GM10847 (cell line): ENCODE measurements around the gene C20orf202.

Experiments
- POLR2A ChIP-seq: IDR thresholded peaks from 2 replicates; pipeline ENCODE4 v1.6.1; 2011; ENCODE audit not compliant: insufficient read length; ENCODE audit errors: extremely low read depth

C20orf202 gene

GRCh38 chr20:1202762-1203504, at the start of gene C20orf202:
Gene C20orf202 (plus strand): TSS chr20:1203454. CDS start chr20:1203586, 132 bp downstream.
- TF ChIP-seq POLR2A = no peak

DNA sequence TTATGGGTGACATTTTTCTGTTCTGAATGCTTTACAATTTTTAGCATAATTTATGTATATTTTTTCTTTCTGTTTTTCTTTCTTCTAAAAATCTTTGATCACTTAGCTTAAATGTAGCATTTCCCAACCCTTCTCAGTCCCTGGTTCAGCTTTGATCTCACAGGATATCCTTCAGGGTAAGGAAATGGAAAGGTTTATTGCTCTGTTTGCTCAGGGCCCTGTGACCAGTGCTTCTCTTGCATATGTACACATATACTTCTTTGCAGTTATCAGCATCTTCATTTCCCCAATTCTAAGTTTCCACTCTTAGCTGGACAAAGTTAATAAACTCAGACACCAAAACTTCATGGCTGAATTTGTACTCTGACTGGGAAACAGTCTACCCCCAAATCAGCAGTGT, 49.0 kb upstream of the C20orf202 start:
- TF ChIP-seq POLR2A = no peak

GRCh38 chr20:1154691-1155090, 48.6 kb upstream of the C20orf202 start:
- no peak for TF ChIP-seq POLR2A

- TF ChIP-seq POLR2A = no peak
Measured at GRCh38 chr20:1155342-1155741, 47.9 kb upstream of the C20orf202 start.

GRCh38 chr20:1160496-1160895, 42.8 kb upstream of the C20orf202 start:
- no peak for TF ChIP-seq POLR2A

- TF ChIP-seq POLR2A = no peak
Measured at GRCh38 chr20:1160991-1161390, 42.3 kb upstream of the C20orf202 start.

GRCh38 chr20:1163105-1163504, 40.1 kb upstream of the C20orf202 start:
- no peak for TF ChIP-seq POLR2A

- TF ChIP-seq POLR2A = no peak
Measured at GRCh38 chr20:1163653-1164052, 39.6 kb upstream of the C20orf202 start.

GRCh38 chr20:1164871-1165270, 38.4 kb upstream of the C20orf202 start:
- no peak for TF ChIP-seq POLR2A

DNA sequence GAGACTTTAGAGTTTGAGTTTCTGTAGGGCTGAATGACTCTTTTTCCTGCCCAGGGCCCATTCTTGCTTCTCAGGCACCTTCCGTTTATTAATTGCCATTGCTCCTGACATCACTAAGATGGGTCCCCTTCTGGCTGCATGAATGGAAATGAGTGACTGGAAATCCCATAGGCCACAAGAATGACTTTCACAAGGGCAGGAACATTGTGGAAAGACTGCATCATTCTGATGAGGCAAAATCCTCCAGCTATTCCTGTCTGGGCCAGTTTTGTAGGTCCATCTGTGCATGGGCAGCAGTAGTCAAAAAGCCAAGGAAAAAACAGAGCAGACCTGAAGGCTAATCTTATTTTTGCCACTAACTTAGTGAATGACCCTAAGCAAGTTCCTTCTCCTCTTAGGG, 37.7 kb upstream of the C20orf202 start:
- TF ChIP-seq POLR2A = no peak

DNA sequence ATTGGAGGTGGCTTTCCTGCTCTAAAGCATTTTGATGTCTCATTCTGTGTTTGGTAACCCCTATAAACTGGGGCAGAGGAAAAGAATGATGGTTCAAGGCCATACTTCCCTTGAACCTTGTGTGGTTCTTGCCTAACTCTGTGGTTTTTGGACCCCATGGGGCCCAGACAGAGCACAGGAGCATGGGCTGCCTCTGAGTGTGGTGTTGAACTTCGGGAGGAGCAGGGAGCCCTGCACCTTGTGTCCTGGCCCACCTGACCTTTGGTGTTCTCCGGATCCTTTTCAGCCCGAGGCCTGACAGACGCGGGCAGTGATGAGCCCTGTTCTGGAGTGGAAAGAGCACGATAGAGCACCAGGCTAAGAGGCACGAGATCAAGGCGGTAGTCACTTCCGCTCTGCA, 37.3 kb upstream of the C20orf202 start:
- TF ChIP-seq POLR2A = no peak

GRCh38 chr20:1166948-1167720, 36.1 kb upstream of the C20orf202 start:
- no peak for TF ChIP-seq POLR2A

DNA sequence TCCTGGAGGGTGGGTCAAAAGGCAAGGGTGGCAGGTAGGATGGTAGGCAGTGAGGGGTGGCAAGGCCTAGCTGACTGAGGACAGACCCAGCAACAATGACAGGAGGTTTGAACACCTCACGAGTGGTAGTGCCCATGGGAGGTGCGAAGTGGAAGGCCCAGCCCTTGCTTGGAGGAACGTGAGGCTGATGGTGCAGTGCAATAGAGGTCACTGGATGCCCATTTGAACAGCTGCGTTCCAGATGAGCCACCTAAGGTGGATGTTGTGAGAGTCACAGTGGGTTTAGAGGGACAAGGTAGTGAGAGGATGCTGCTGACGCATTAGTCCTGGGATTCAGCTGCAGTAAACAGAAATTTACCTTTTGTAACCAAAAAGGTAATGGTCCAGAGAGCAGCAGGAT, 34.0 kb upstream of the C20orf202 start:
- no peak for TF ChIP-seq POLR2A

DNA sequence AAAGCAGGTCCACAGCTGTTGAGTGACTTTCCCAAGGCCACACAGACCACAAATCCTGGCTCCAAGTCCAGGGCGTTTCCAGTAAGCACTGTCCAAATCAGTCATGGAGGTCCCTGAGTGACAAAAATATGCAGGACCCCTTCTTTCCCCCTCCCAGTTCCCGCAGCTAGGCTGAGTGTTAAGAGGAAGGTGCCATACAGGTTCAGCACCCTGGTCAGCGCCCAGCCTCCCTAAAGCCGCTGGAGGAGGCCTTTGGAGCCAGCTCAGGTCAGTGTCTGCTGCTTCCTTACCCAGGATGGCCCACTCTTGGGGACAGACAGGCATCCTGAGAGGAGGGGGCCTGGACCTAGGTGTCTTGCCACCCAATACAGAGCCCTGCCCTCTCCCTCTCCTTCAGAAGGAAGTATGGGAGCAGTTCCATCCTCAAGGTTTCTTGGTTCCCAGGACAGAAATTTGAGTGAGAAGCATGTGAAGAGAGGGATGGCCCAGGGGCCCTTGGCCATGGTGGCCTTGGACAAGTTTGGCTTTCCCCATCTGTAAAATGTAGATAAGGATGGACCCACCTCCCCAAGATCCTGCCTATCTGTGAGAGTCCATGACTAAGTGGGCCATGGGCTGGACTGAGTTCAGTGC, 31.7 kb upstream of the C20orf202 start:
- TF ChIP-seq POLR2A = no peak

- TF ChIP-seq POLR2A = no peak
Measured at GRCh38 chr20:1173698-1174097, 29.6 kb upstream of the C20orf202 start.

DNA sequence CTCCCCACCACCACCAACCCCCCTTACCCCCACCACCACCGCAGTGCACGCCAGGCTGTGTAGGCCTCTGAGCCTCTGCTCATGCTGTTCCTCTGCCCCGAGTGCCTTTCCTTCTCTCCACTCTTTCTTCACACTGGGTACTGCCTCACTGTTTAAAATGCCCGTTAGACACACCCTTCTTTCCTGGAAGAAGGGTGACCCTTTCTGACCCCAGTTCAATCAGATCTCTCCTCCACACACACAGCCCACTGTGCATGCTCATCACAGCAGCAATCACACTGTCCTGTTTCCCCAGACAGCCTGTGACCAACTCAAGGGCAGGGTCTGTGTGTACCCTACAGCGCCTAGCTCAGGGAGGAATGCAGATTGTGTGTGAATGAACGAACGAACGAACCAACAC, 28.5 kb upstream of the C20orf202 start:
- TF ChIP-seq POLR2A = no peak
